SW 1271 (cell line): ENCODE results near the gene FUT6.
"Not testable (repeated sequence)": the region's sequence is repeated elsewhere in the genome, so short reads cannot be mapped to it uniquely, and the experiment has no call there.

Experiments
- DNase-seq, 2 experiments: peaks; one replicate each; lab custom pipeline; 2025; lab: John Stamatoyannopoulos, UW

Gene FUT6, protein sequence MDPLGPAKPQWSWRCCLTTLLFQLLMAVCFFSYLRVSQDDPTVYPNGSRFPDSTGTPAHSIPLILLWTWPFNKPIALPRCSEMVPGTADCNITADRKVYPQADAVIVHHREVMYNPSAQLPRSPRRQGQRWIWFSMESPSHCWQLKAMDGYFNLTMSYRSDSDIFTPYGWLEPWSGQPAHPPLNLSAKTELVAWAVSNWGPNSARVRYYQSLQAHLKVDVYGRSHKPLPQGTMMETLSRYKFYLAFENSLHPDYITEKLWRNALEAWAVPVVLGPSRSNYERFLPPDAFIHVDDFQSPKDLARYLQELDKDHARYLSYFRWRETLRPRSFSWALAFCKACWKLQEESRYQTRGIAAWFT

DNA sequence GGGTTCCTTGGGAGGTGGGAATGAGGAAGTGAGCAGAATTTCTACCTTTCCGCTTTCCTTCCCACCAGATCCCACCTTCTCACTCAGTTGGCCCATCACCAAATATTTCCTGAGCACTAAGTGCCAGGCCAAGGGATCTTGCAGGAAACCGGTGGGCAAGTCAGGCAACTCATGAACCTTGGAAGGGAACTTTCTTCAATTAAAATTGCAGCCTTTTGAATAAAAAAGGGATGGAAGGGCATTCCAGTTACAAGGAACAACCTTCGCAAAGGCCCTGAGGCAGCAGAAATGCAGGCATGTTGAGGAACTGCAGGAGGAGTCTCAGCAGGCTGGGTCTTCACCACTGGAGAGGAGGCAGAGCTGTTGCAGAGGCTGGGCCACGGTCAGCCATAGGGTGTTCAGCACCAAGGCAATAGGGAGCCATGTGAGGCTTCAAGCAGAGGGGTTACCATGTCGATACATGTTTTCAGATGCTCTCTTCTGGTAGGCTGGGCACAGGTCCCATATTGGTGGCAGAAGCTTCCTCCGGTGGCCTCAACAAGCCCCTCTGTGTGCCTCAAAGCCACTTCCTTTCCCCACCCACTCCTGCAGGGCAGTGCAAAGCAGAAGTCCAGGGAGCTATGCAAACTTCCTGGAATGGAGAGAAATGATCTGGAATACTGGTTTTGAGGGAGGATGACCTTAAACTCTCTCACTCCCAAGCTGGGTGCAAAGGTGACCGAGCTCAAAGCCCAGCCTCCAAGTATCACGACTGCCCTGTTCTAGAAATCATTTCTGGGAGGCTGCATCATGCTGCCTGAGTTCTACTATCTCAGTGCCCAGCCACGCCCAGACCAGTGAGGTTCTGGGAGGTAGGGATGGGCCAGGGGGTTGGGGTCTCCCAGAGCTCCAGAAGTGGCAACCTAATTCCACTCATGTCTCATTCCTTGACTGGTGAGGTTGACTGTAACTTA lies at the start of gene FUT6:
Gene FUT6 (minus strand): TSS at position 638 of the 953 bp plus-strand sequence. CDS start 7,135 bp downstream, outside the sequence.
- DNase-seq: no peak

DNA sequence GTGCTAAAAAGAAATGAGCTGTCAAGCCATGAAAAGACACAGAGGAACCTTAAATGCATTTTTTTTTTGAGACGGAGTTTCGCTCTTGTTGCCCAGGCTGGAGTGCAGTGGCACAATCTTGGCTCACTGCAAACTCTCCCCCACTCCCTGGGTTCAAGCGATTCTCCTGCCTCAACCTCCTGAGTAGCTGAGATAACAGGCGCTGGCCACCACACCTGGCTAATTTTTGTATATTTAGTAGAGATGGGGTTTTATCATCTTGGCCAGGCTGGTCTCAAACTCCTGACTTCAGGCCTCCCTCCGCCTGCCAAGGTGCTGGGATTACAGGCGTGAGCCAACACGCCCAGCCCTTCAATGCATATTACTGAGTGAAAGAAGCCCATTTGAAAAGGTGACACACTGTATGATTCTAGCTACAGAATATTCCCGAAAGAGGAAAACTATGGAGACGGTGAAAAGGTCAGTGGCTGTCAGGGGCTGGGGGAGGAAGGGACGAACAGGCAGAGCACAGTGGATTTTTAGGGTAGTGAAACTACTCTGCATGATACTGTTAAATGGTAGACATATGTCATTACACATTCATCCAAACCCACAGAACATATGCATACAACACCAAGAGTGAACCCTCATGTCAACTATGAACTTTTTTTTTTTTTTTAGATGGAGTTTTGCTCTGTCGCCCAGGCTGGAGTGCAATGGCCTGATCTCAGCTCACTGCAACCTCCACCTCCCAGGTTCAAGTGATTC lies 44.7 kb upstream of the FUT6 start:
- DNase-seq: not testable (repeated sequence)

DNA sequence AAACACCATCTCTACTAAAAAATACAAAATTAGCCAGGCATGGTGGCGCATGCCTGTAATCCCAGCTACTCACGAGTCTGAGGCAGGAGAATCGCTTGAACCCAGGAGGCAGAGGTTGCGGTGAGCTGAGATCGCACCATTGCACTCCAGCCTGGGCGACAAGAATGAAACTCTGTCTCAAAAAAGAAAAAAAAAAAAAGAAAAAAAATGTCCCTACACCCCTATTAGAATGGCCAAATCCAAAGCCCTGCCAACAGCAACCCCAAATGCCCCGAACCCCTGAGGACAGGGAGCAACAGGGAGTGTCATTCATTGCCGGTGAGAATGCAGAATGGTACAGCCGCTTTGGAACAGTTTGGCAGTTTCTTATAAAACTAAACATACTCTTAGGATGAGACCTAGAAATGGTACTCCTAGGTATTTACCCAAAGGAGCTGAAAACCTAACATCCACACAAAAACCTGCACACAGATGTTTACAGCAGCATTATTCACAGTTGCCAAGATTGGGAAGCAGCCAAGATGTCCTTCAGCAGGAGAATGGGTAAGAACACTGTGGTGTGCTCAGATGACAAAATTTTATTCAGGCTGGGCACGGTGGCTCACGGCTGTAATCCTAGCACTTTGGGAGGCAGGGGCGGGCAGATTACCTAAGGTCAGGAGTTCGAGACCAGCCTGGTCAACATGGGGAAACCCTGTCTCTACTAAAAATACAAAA lies 43.8 kb upstream of the FUT6 start:
- not testable (repeated sequence) for DNase-seq

DNA sequence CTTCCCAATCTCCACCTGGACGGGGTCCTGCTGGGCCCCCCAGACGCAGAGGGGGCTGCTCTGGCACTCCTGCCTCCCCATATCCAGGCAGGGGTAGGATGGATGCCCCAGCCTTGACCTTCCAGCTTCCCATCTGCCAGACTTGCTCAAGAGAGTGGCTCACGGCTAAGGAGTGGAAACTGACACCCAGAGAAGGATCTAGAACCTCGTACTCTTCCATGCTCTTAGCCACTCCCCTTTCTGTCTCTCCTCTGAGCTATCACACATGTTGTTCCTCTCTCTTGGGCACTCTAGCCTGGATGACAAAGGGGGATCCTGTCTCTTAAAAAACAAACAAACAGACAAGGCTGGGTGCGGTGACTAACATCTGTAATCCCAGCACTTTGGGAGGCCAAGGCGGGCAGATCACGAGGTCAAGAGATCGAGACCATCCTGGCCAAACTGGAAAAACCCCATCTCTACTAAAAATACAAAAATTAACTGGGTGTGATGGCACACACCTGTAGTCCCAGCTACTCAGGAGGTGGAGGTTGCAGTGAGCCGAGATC lies 43.0 kb upstream of the FUT6 start:
- no peak for DNase-seq

DNA sequence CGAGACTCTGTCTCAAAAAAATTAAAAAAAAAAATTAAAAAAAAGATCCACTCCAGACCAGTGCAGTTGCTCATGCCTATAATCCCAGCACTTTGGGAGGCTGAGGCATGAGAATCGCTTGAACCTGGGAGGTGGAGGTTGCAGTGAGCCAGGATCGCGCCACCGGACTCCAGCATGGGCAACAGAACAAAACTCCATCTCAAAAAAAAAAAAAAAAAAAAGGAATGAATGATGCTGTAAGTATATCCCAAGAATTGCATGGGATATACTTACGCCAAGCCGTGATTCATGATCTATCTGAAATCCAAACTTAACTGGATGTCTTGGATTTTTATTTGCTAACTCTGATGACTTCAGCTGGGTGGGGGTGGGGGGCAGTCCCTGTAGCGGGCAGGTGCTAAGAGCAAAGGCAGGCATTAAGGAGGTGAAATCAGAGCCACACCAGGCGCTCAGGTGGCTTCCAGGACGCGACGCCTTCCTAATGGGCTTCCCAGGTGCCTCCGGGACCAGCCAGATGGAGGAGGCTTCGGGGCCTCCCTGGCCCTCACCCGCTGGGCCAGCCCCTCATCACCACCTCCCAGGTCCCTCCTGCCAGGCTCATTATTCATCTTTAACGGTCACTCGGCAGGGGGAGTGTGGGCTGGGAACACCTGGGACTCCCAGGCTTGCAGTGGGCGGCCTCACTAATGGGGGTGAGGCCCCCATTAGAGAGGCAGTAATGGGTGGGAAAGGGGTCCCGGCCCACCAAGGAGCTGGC lies 42.2 kb upstream of the FUT6 start:
- no peak for DNase-seq

DNA sequence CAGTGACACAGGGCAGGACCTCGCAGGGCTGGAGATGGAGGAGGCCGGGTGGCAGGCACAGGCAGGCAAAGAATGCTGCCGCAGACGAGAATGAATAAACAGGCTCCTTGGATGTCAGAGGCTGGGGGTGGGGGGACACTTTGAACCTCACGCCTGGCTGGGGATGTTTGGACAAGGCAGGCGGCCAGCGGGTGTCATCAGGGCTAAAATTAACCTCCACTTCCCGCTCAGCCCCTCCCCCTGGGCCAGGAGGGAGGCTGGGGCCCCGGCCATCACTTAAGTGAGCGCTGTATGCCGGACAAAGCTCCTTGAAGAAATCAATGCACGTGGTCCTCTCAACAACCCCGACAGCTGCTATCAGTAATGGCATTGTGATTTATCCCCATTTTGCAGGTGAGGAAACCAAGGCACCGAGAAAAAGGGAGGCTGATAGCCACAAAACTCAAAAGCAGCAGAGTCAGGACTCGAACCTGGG lies 41.1 kb upstream of the FUT6 start:
- DNase-seq: no peak

DNA sequence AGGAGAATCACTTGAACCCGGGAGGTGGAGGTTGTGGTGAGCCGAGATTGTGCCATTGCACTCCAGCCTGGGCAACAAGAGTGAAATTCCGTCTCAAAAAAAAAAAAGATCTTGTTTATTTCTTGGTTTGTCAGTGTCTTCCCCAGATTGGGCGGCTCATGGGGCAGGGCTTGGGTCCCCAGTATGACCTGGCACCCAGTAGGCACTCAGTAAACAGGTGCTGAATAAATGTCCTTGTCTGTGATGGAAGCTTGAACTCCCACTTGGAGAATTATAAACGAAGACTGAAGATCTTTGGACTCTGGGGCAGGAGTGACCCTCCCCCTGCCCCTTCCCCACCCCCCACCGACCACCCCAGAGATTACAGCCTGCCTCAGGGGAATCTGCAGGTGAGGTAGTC lies 40.7 kb upstream of the FUT6 start:
- no peak for DNase-seq

DNA sequence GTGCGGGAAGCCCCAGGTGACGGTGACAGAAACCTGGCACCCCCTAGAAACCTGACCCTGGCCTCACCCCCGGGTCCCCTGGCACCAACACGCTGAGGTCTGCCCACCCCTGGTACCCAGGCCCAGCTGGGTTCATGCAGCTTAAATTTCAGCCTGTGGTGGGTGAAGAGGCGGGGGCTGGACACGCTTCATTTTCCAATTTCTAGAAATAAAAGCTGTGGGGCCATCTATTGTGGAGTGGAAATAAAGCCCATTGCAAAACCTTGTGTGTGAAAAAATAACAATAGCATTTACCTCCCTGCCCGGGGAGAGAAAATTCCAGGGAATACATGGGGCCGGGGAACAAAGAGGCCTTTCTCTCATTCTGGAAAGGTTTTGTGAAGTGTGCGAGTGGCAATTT lies 38.4 kb upstream of the FUT6 start:
- DNase-seq: no peak

DNA sequence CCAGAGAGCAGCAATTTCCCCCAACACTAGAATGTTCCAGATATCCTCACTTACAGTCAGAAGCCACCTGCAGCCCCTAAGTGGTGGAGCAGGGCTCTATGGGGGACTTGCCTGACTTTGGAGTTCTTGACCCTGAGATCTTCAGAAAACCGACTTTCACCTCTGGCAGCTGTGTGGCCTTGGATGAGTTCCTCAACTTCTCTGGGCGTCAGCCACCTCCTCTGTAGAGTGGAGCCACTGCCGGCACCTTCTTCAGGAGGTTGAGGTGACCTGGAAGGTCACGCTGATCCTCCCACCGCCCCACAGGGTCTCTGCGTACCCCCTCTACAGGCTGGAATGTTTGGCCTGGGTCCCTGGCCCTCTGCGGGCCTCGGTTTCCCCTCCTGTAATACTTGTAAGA lies 37.9 kb upstream of the FUT6 start:
- no peak for DNase-seq

DNA sequence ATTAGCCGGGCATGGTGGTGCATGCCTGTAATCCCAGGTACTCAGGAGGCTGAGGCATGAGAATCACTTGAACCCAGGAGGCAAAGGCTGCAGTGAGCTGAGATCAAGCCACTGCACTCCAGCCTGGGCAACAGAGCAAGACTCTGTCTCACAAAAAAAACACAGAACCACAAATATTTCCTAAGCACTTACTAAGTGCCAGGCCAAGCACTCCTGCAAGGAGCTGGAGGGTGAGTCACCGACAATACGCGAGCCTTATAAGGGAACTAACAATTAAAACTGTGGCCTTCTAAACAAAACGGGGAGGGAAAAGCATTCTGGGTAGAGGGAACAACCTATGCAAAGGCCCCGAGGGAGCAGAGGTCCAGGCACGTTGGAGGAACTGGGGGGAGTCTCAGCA lies 35.0 kb upstream of the FUT6 start:
- not testable (repeated sequence) for DNase-seq

DNA sequence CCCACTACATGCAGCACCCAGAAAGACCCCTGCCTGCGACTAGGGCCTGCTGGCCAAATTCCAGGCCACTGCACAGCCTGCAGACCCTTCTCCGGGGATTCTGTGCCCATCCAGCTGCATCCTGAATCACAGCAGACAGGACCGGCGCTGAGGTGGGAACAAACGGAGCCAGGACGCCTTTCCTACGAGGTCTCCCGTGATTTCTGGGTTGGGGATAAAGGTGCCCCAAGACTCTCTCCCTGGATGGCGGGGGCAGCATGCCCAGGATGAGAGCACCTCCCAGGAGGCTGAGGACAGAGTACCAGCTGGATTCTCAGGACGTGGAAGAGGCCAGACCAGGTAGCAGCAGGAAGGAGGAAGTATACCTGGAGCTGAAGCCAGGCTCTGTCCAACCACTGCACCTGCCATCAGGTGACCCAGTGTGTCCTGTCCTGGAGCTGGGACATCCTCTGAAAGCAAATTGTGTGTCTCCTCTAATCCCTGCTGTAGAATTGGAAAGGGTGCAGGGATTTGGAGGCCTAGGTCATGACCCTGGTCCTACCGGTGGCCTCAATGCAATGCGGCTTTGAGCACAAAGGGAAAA lies 34.2 kb upstream of the FUT6 start:
- no peak for DNase-seq

DNA sequence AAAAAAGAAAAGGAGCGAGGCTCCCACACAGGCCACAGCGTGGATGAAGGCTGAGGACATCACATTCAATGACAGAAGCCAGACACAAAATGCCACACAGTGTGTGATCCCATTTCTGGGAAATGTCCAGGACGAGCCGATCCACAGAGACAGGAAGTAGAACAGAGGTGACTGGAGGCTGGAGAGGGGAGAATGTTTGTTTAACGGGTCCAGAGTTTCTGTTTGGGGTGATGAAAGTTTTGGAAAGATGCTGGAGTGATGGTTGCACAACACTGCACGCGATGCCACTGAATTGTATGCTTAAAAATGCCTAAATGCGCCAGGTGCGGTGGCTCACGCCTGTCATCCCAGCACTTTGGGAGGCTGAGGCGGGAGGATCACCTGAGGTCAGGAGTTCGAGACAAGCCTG lies 31.5 kb upstream of the FUT6 start:
- no peak for DNase-seq

DNA sequence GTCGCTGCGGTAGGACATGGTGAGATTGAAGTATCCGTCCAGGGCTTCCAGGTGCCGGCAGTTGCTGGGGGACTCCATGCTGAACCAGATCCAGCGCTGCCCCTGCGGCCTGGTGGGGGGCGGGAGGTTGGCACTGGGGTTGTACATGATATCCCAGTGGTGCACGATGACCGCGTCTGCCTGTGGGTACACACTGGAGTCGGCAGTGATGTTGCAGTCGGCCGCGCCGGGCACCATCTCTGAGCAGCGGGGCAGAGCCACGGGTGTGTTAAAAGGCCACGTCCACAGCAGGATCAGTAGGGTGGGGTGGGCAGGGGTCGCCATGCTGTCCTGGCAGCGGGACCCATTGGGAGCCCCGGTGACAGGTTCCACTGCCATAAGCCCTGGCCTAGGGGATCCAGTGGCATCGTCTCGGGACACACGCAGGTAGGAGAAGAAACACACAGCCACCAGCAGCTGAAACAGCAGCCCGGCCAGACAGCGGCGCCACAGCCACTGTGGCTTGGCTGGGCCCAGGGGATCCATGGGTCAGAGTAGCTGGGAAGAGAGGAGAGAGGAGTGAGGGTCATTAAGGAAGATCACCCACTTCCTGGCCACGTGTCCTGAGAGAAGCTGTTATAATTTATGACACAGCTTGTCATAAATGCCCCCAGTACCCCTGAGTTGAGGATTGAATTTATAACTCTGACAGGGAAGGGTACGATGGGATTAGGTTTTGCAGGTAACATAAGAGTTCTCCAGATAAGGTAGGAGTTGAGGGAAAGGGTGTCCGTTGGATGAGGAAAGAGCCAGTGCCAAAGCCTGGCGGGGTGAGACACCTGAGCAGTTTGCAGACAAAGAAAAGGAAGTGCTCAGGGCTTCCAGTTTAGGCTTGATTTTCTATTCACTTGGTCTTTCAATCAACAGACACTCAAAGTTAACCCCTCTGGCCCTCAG lies 28.0 kb upstream of the FUT6 start:
- no peak for DNase-seq

DNA sequence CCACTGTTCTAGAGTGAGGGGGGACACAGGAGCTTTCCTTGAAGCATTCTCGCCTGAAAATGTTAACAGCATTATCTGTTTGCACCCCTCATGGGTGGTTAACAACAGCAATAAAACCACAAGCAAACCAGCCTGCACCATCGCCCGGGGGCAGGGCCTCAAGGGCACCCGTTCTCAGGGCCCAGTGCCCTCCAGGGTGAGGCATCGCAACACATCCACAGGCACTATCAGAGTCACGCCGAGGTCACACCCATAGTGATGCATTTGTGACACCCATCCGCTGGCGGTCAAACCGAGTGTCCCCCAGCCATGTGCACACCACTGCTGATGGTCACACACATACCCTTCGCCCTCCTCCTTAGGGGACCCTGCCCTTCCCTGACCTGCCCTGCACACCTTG lies 26.3 kb upstream of the FUT6 start:
- DNase-seq: no peak

DNA sequence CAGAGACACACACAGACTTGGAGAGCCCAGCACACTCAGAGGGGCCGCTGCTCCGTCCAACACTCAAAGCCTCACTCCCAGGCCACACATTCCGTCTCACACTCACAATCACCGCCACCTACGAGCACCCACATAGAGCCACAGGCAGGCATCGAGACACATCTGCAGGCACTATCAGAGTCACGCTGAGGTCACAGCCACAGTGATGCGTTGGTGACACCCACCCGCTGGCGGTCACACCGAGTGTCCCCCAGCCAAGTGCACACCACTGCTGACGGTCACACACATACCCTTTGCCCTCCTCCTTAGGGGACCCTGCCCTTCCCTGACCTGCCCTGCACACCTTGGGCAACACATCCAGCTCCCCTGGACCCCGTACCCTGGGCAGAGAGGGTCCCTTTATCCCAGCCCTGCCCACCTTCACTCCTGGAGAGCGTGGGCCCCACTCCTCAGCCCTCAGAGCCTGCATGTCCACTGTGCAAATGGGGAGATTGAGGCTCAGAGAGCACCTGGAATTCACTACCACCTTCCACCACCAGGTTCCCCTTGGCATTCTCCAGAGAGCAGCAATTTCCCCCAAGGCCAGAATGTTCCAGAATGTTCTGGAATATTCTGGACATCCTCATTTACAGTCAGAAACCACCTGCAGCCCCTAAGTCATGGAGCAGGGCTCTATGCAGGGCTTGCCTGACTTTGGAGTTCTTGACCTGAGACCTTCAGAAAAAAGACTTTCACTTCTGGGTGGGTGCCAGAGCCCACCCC lies 25.4 kb upstream of the FUT6 start:
- DNase-seq: no peak

DNA sequence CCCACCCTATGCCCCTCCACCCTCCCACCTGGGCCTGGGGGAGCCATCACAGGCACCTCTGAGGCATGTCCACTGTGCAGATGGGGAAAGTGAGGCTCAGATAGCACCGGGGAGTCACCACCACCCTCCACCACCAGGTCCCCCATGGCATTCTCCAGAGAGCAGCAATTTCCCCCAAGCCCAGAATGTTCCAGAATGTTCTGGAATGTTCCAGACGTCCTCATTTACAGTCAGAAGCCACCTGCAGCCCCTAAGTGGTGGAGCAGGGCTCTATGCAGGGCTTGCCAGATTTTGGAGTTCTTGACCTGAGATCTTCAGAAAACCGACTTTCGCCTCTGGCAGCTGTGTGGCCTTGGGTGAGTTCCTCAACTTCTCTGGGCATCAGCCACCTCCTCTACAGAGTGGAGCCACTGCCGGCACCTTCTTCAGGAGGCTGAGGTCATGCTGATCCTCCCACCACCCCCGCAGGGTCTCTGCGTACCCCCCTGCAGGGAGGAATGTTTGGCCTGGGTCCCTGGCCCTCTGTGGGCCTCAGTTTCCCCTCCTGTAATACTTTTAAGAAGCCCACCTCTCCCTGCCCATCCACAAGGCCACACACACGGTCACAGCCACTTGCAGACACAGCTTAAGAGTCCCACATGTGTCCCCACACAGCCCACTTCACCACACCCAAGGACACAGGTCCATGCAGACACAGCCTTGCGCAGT lies 24.7 kb upstream of the FUT6 start:
- no peak for DNase-seq

DNA sequence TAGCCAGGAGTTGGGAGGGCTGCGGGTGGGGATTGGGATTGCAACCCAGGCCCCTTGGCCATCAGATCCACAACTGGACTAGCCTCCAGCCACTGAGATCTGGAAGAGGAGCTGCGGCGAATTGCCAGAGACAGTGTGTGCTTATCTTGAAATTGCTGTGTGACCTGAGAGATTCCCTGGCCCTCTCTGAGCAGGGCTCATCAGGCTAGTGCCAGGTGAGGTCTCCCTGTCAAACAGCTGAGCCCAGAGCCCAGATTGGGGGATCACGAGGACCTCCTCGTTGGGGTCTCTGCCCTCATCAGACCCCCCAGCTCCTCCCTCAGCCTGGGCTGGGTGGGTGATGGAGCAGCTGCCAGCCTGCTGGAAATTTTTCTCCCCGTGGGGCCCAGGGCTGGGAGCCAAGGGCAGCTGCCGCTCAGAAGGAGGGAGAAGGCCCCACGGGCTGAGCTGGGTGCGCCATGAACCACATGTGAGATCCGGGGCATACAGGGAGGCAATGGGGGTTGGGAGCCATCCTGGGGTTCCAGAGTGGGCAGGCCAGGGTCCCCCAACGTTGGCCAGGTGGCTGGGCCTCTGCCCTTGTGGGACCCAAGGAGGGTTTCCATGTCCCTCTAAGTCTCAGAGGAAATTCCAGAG lies 23.6 kb upstream of the FUT6 start:
- no peak for DNase-seq
